ENCODE data around the gene VARS2.
"Not testable (repeated sequence)": the region's sequence is repeated elsewhere in the genome, so short reads cannot be mapped to it uniquely, and the experiment has no call there.

Gene VARS2

GRCh38 chr6:30914076-30914853 is at the start of gene VARS2:
Gene VARS2, plus strand, starts transcription at chr6:30914238. Its CDS starts 599 bp downstream, at chr6:30914837.
- DNase-seq (ENCODE audit: low spot score), result peak; percentile 99

- DNase-seq (ENCODE audit: low spot score), result no peak
Measured at GRCh38 chr6:30864325-30864724, 49.7 kb upstream of the VARS2 start.

- DNase-seq (ENCODE audit: low spot score), result not testable (repeated sequence)
Measured at GRCh38 chr6:30869241-30869749, 44.7 kb upstream of the VARS2 start.

- no peak for DNase-seq (ENCODE audit: low spot score)
Measured at GRCh38 chr6:30870546-30870945, 43.5 kb upstream of the VARS2 start.

- no peak for DNase-seq (ENCODE audit: low spot score)
Measured at GRCh38 chr6:30871592-30872183, 42.4 kb upstream of the VARS2 start.

GRCh38 chr6:30873137-30873640 is 40.8 kb upstream of the VARS2 start:
- DNase-seq (ENCODE audit: low spot score), result no peak

GRCh38 chr6:30873795-30874194 is 40.2 kb upstream of the VARS2 start:
- DNase-seq (ENCODE audit: low spot score), result not testable (repeated sequence)

GRCh38 chr6:30875244-30876038 is 38.6 kb upstream of the VARS2 start:
- DNase-seq (ENCODE audit: low spot score), result no peak

- DNase-seq (ENCODE audit: low spot score), result no peak
Measured at GRCh38 chr6:30876039-30876730, 37.9 kb upstream of the VARS2 start.

- peak; percentile 76 for DNase-seq (ENCODE audit: low spot score)
Measured at GRCh38 chr6:30877419-30878262, 36.4 kb upstream of the VARS2 start.

- DNase-seq (ENCODE audit: low spot score), result no peak
Measured at GRCh38 chr6:30879684-30880427, 34.2 kb upstream of the VARS2 start.

- DNase-seq (ENCODE audit: low spot score), result no peak
Measured at GRCh38 chr6:30880698-30881252, 33.3 kb upstream of the VARS2 start.

- DNase-seq (ENCODE audit: low spot score), result no peak
Measured at GRCh38 chr6:30881392-30882203, 32.4 kb upstream of the VARS2 start.

GRCh38 chr6:30882204-30882758 is 31.8 kb upstream of the VARS2 start:
- DNase-seq (ENCODE audit: low spot score), result no peak

- DNase-seq (ENCODE audit: low spot score), result no peak
Measured at GRCh38 chr6:30882759-30883684, 31.0 kb upstream of the VARS2 start.

GRCh38 chr6:30883685-30884520 is 30.1 kb upstream of the VARS2 start, which contains the start of gene DDR1:
Gene DDR1, plus strand, starts transcription at chr6:30884519. Its CDS starts 4,211 bp downstream, at chr6:30888730.
- no peak for DNase-seq (ENCODE audit: low spot score)
